Mesothelial cell of epicardium (in vitro differentiated cells): ENCODE results near the gene FBXW4. TPM values are rescaled to one million over a fixed set of nuclear protein-coding genes. Genes with fewer than 3 reads are reported as not detected.

Experiments
- DNase-seq, 2 experiments: peaks; one replicate each; pipeline ENCODE4 v3.0.0; 2021; ENCODE audit warnings: low spot score in 2 of 2; ENCODE audit not compliant: unreplicated experiment in 2 of 2
- H3K27ac Mint-ChIP-seq: 2 replicates; pipeline ENCODE4 v1.8.0; 2021; ENCODE audit warnings: mixed read lengths
- H3K27me3 Mint-ChIP-seq: 2 replicates; pipeline ENCODE4 v1.8.0; 2021; ENCODE audit warnings: low read depth, mixed read lengths
- H3K36me3 Mint-ChIP-seq: 2 replicates; pipeline ENCODE4 v1.8.0; 2021; ENCODE audit warnings: mixed read lengths
- H3K4me1 Mint-ChIP-seq: 2 replicates; pipeline ENCODE4 v1.8.0; 2021; ENCODE audit warnings: mixed read lengths
- H3K4me3 Mint-ChIP-seq: 2 replicates; pipeline ENCODE4 v1.8.0; 2021; ENCODE audit warnings: mild to moderate bottlenecking, moderate library complexity, mixed read lengths
- H3K9me3 Mint-ChIP-seq: 2 replicates; pipeline ENCODE4 v1.8.0; 2021; ENCODE audit warnings: mixed read lengths
- CTCF ChIP-seq: fragments of 200-600 bp; sonication (generic); IDR thresholded peaks from one replicate; pipeline ENCODE4 v1.5.0; 2021; ENCODE audit warnings: antibody characterized with exemption; ENCODE audit not compliant: unreplicated experiment
- total RNA-seq: library from RNA; stranded (reverse); gene quantifications from 3 replicates; pipeline ENCODE4 v1.2.1, GENCODE V29; 2021

FBXW4 gene
- total RNA-seq, 1 donor from 2014 or later: 65.9 TPM

GRCh38 chr10:101696632-101697031, 1.7 kb upstream of the FBXW4 start:
- H3K9me3 Mint-ChIP-seq: no peaks in the 10 kb centered on the region
- no peaks in the 10 kb centered on the region for H3K27me3 Mint-ChIP-seq
- no peak overlapping the region for H3K27ac Mint-ChIP-seq
- H3K4me3 Mint-ChIP-seq: no peak overlapping the region
- no peak for TF ChIP-seq CTCF
- DNase-seq: no peak
- H3K36me3 Mint-ChIP-seq: no peaks in the 10 kb centered on the region
- peaks cover 20% of the 10 kb centered on the region for H3K4me1 Mint-ChIP-seq

DNA sequence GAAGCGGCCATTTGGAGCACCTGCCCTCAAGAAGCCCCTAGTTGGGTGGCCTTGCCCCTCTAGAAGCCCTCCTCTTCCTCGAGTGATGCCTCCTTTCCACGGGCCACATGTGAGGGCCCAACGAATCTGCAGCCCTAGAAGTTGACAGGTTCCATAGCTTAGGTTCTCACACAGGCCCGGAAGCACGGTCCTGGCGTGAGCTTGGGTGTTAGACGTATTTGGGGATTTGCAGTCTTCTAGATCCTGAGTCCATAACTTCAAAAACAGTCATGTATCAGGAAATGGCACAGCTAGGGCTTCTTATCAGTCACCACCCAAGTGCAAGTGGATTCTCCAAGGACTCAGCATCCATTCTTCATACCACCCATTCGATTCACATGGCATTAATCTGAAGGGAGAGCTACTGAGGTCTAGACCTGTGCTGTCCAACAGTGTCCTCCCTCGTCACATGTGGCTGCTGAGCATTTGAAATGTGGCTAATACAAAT, 477 bp upstream of the FBXW4 start:
- peak overlapping the region; percentile 89 for H3K27ac Mint-ChIP-seq
- no peaks in the 10 kb centered on the region for H3K9me3 Mint-ChIP-seq
- no peaks in the 10 kb centered on the region for H3K27me3 Mint-ChIP-seq
- no peaks in the 10 kb centered on the region for H3K36me3 Mint-ChIP-seq
- H3K4me1 Mint-ChIP-seq: peaks cover 31% of the 10 kb centered on the region
- no peak for DNase-seq
- H3K4me3 Mint-ChIP-seq: peak overlapping the region; percentile 71
- TF ChIP-seq CTCF: no peak

DNA sequence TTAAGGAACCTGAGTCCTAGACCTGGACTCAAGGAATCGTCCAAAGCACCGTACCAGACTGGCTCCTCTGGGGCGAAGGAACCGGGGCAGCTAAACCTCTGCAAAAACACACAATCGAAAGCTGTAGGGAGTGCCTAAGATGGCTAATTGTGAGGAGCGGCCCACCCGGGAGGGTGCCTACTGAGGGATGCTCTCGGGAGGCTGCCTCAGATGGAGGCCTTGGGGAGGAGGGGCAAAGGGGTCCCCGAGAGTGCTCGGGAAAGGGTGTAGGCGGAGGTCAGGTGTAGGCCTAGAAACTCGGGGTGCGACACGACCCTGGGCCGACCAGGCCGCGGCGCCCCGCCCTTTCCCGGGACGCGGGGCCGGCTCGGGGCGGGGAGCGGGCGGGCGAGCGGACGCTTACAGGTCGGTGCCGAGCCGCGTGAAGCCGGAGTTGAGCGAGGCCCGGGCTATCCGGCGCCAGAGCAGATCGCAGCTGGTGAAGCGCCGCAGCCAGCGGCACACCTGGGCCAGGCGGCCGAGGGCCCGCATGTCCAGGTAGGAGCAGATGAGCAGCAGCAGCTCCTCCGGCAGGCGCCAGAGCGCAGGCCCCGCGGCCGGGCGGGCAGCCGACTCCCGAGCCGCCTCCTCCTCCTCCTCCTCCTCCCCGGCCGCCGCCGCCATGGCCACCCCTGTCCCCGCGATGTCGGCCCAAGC, 844 bp downstream of the FBXW4 start:
- H3K9me3 Mint-ChIP-seq: no peaks in the 10 kb centered on the region
- no peaks in the 10 kb centered on the region for H3K36me3 Mint-ChIP-seq
- DNase-seq: peak; percentile 37 to 74
- H3K4me3 Mint-ChIP-seq: peak overlapping the region; percentile 90
- peak overlapping the region; percentile 99 for H3K27ac Mint-ChIP-seq
- TF ChIP-seq CTCF: no peak
- H3K27me3 Mint-ChIP-seq: no peaks in the 10 kb centered on the region
- peaks cover 44% of the 10 kb centered on the region for H3K4me1 Mint-ChIP-seq

DNA sequence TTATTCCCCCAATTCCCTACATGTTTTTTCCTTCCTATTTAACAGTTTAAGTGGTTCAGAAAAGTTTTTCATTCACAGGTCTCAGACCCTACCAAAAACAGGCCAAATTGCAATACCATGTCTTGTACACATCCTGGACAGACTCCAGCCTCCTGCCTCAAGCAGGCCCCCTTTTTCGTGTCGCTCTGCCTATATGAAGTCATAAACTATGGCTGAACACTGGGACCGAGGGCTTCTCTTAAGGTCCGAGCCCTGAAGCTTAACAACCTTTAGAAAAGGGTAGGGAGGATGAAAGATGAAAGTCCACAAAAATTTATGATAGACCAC, 1.4 kb downstream of the FBXW4 start:
- H3K27ac Mint-ChIP-seq: peak overlapping the region; percentile 99
- no peak for TF ChIP-seq CTCF
- H3K4me1 Mint-ChIP-seq: peaks cover 44% of the 10 kb centered on the region
- no peaks in the 10 kb centered on the region for H3K27me3 Mint-ChIP-seq
- H3K36me3 Mint-ChIP-seq: no peaks in the 10 kb centered on the region
- DNase-seq: no peak
- H3K4me3 Mint-ChIP-seq: peak overlapping the region; percentile 90
- H3K9me3 Mint-ChIP-seq: no peaks in the 10 kb centered on the region

- no peaks in the 10 kb centered on the region for H3K9me3 Mint-ChIP-seq
- H3K27me3 Mint-ChIP-seq: no peaks in the 10 kb centered on the region
- H3K4me1 Mint-ChIP-seq: peaks cover 51% of the 10 kb centered on the region
- no peak for DNase-seq
- no peak overlapping the region for H3K4me3 Mint-ChIP-seq
- no peak for TF ChIP-seq CTCF
- no peak overlapping the region for H3K27ac Mint-ChIP-seq
- H3K36me3 Mint-ChIP-seq: peaks cover 10% of the 10 kb centered on the region
Observed at GRCh38 chr10:101691081-101691480, 3.9 kb downstream of the FBXW4 start.
